GM12873 (cell line): ENCODE measurements around the gene LRRC8C.

Experiments used
- CTCF ChIP-seq: IDR thresholded peaks from 2 replicates; pipeline ENCODE4 v1.5.1; 2012; ENCODE audit warnings: low read depth, mild to moderate bottlenecking, moderate library complexity, low read length, control low read depth; ENCODE audit not compliant: insufficient read depth; ENCODE audit errors: missing control alignments

The LRRC8C gene

GRCh38 chr1:89723144-89723543, 90.2 kb downstream of the LRRC8C start:
- no peak for TF ChIP-seq CTCF

GRCh38 chr1:89723863-89724262, 90.9 kb downstream of the LRRC8C start:
- no peak for TF ChIP-seq CTCF

GRCh38 chr1:89724369-89725010, 91.6 kb downstream of the LRRC8C start:
- TF ChIP-seq CTCF: no peak

GRCh38 chr1:89725011-89725370, 92.1 kb downstream of the LRRC8C start:
- no peak for TF ChIP-seq CTCF

GRCh38 chr1:89725631-89726030, 92.7 kb downstream of the LRRC8C start:
- no peak for TF ChIP-seq CTCF

- TF ChIP-seq CTCF: no peak
These were observed 94.8 kb downstream of the LRRC8C start for GRCh38 chr1:89727517-89728312.

GRCh38 chr1:89728381-89728780, 95.5 kb downstream of the LRRC8C start:
- no peak for TF ChIP-seq CTCF
